ENCODE measurements around the gene CCSER2.
A peak's percentile ranks its signal among the peaks of the same experiment; 100 is the strongest.

CCSER2 gene

DNA sequence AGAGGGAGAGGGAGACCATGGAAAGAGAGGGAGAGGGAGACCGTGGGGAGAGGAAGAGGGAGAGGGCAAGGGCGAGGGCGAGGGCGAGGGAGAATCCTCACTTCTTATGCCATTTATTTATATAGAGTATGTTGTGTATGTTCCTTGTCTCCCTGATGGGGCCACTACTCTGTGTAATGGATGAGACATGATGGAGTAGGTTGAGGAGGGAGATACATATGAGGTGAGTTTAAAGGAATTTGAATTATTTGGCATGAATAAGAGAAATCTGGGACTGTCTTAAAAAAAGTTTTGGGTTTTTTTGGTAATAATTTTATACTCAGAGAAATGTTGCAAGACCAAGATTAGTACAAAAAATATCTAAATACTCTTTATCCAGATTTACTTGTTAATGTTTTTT, 20.1 kb downstream of the CCSER2 start:
- DNase-seq = no peak

DNA sequence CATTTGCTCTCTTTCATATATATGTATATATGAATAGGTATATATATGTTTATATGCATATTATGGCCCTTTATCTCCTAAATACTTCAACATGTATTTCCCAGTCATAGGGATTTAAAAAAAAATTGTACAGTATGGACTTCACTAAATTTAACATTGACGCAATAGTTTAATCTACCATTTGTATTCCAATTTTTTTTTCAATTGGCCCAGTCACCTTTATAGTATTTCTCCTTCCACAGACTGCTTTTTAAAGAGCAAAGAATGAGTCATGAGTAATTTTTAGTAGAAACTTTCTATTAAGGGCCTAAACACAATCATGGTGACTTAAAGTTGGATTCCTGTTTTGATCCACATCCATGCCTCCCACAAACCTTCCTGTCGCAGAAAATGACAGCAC, 20.5 kb downstream of the CCSER2 start:
- no peak for DNase-seq

GRCh38 chr10:84352251-84352842, 24.0 kb downstream of the CCSER2 start:
- peak; percentile 77 for DNase-seq

DNA sequence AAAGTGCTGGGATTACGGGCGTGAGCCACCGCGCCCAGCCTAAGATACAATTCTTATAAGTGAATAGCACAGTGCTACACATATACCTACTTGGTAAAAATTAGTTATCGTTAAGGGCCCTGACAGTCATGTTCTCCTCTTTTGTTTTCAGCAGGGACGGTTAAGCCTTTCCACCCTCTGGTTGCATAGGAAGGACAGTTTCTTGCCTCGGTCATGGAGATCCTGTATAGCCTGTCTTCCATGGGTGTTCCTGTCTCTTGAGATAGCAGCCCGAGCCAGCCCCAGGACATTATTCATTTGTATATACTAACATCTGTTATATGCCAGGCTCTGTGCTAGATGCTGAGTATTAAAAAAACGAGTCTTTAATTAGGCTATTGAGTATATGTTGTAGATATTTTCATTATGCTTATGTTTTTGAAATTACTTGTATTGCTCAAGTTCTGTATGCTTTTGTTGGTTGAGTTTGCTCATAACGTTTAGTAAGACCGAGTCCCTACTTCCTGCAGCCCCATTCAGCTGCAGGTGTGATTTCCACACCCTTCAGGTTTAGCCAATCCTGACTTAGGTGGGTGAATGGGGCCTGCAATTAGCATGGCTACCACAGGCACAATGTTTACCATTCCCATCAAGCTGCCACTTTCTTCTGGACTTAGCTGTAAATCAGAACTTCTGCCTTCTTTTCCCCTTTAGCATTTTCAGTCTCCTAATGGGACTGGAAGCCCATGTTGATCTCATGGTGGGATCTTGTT, 24.8 kb downstream of the CCSER2 start:
- no peak for DNase-seq

DNA sequence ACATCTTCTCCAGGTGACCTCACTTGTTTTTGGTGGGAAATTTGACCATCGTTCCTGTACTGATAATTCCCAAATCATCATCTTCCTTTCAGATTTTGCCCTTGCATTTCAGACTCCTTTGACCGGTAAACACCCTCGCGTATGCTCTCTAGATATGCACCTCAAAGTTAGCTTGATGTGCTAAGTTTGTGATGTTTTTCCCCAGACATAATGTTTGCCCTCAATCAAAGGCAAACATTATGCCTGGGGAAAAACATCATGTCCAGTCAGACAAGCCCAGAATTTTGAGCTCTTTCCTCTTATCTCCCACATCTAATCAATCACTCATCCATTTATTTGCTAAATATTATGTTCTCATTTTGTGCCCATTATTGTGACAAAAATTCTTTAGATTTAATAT, 26.2 kb downstream of the CCSER2 start:
- no peak for DNase-seq

- DNase-seq = no peak
These were observed 26.7 kb downstream of the CCSER2 start for GRCh38 chr10:84355106-84355505.

DNA sequence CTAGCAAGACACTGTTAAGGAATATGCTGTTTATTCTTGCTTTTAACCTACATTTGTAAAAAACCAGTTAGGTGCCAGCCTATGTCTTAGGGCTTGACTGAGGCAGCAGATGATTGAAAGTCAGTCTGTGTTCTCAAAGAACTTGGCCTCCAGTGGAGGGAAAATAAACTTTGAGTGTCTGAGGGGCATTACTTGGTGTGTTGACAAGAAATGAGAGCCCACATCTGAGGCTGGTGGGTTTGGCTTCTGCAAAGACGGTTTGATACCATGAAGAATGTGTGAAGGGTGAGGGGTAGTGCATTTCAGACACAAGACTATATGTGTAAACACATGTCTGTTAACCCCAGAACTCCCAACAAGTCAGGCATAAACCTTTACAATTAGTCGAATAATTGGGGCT, 28.5 kb downstream of the CCSER2 start:
- DNase-seq = no peak

GRCh38 chr10:84358743-84359142, 30.4 kb downstream of the CCSER2 start:
- no peak for DNase-seq

DNA sequence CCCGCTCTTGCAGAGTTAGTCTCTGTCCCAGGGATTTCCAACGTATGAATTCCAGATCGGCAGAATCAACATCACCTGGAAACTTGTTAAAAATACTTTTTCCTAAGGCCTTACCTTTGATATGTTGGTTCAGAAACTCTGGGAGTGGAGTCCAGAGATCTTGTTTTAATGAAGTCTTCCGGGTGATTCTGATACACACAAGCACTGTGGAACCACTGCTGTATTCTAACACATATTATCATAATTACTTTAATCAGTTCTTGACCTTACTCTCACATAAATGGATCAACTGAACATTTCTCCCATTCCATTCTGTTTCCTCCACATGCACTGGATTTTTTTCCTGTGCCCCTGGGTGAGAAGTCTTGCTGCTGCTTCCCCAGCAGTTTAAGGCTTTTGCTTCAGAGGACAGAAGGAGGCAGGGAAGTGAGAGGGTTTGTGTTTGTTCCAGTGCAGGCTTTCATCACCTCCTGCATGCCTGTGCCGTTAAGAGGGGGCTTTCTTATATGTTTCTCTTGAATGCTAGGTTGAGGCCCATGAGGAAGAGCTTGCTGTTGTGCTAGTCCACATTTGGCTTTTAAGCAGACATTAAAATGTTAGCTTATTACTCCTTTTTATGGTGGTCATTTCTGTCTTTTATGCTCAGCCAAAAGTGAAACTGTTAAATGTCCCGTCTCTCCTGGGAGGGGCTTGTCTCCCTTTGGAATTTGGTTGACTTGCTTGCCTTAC, 32.4 kb downstream of the CCSER2 start:
- DNase-seq = no peak

GRCh38 chr10:84365335-84365881, 37.0 kb downstream of the CCSER2 start:
- DNase-seq = no peak

DNA sequence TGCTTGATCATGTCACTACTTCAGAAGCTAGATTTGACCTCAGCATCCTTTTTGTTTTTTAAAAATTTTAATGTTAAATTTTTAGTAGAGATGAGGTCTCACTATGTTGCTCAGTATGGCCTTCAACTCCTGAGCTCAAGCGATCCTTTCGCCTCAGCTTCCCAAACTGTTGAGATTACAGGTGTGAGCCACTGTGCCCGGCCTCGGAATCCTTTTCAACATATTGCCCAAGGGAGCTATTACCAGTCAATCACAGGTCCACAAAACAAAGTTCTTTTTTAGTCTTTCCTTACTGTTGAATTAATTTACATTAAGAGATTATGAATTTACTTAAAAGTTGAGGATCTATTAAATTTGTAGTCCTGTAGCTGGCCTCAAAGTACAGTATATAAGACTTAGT, 37.7 kb downstream of the CCSER2 start:
- DNase-seq = no peak

GRCh38 chr10:84367256-84367655, 38.9 kb downstream of the CCSER2 start:
- DNase-seq = no peak

DNA sequence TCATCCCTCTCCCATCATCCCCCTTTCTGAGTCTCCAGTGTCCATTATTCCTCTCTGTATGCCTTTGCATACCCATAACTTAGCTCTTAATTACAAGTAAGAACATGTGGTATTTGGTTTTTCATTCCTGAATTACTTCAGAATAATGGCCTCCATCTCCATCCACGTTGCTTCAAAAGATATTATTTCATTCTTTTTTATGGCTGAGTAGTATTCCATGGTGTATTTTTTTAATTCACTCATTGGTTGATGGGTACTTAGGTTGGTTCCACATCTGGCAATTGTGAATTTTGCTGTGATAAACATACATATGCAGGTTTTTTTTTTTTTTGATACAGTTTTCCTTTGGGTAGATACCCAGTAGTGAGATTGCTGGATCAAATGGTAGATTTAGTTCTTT, 40.4 kb downstream of the CCSER2 start:
- DNase-seq = no peak

DNA sequence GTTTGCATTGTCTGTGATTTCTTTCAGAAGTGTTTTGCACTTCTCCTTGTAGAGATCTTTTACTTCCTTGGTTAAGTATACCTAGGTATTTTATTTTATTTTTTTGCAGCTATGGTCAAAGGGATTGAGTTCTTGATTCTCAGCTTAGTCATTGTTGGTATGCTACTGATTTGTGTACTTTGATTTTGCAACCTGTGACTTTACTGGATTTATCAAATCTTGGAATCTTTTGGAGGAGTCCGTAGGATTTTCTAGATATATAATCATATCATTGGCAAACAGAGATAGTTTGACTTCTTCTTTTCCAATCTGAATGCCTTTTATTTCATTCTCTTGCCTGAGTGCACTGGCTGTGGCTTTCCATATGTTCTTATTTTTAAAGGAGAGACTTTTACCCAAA, 41.9 kb downstream of the CCSER2 start:
- no peak for DNase-seq

- peak; percentile 18 for DNase-seq
These were observed 43.6 kb downstream of the CCSER2 start for GRCh38 chr10:84371944-84372343.

- DNase-seq = no peak
These were observed 44.6 kb downstream of the CCSER2 start for GRCh38 chr10:84373000-84373399.

DNA sequence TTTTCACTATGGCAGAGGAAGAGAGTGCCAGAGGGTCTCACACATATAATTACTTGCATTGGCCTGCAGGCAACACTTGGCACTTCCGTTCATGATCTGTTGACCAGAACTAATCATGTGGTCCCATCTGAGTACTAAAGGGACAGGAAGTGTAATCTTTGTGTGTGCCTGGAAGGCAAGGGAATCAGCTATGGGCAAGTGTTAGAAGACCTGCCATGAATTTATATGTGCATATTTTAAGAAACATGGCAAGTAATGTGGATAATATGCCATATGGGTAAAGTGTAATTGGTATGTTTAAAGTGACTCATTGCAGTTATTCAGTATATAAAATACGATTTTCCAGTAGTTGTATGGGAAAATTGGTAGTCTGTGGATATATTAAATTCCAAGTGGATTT, 46.1 kb downstream of the CCSER2 start:
- DNase-seq = no peak

- DNase-seq = peak; percentile 66
These were observed 46.6 kb downstream of the CCSER2 start for GRCh38 chr10:84375011-84375410.

DNA sequence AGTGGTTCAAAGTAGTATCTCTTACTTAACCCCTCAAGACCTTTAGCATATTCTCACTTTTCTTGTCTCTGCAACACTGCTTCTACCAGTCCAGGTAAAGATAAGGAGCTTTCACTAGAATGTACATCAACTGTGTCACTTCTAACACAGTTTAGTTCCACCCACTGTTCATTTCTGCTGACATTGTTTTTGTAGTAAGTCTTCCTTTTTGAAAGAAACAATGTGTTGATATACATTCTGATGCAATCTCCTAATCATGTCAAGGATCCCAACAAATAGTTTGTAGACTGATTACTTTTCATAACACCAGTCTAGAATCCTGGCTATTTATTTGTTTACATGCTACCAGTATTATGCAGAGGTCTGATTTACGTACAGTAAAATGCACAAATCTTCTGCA, 47.5 kb downstream of the CCSER2 start:
- no peak for DNase-seq

DNA sequence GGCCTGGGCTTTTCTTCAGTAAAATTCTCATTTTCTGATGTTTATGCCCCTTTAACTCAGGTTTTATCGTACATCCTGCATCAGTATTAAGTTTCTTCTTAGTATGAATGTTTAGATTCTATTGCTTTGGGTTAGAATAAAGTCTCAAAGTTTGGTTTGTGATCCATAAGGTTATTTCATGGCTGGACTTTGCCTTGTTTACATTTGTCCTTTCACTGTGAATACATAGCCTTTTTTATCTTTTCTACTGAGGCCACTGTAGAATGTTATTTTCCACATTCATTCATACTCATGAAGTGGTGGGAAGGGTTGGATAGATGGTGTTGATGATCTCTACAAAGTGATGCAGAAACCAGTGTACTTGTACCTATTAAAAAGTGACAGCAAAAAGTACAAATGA, 59.8 kb downstream of the CCSER2 start:
- no peak for DNase-seq

DNA sequence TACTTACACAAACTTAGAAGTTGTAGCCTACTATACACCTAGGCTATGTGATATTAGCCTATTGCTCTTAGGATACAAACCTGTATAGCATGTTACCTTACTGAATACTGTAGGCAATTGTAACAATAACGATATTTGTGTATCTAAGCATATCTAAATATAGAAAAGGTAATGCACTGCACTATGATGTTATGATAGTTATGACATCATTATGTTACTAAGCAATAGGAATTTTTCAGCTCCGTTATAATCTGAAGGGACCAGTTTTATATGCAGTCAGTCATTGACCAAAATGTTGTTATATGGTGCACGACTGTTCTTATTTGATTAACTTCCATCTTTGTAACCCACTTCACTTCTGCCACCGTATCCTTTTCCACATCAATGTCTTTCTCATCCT, 62.0 kb downstream of the CCSER2 start:
- DNase-seq = no peak

- no peak for DNase-seq
These were observed 62.9 kb downstream of the CCSER2 start for GRCh38 chr10:84391326-84391725.

DNA sequence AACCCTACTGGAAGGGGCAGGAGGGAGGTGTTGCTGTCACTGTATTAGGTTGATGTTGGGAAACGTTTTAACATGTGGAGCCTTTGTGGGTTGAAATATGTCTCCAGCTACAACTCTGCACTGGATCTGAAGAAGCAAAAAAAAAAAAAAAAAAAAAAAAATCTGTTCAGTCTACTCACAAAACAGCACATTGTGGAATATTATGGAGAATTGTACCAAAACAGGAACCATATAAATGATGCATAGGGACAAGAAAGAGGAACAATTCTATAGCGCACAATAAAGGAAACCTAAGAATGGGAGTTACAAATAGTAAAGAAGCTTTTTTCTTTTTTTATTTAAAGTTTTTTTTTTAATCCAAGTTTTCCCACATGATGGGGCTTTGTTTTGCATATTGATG, 63.8 kb downstream of the CCSER2 start:
- DNase-seq = no peak

- no peak for DNase-seq
These were observed 67.2 kb downstream of the CCSER2 start for GRCh38 chr10:84395581-84395980.

Data from activated CD4-positive, alpha-beta T cell treated with anti-CD3 and anti-CD28 coated beads, Interleukin-10, Interleukin-2, amounts not matched to agents 100 ng/mL and 50 ng/mL, durations not matched to agents 16 hours and 8 hours (primary cell).